T-helper 1 cell treated with Interleukin-12 subunit alpha and Interleukin-12 subunit beta and Interleukin-4 antibody, amounts not matched to agents 30 ng/mL and 1 ng/mL, for 36 hours (primary cell): ENCODE measurements around the gene WWC1. TPM values are rescaled to one million over a fixed set of nuclear protein-coding genes. Genes with fewer than 3 reads are reported as not detected.

Experiments
- intact Hi-C: fragments of 100-400 bp; cut with micrococcal nuclease; formaldehyde crosslinking; loops from one replicate; pipeline ENCODE4 v1.15.1; 2024
- total RNA-seq: library from RNA; stranded (reverse); gene quantifications from 2 replicates; pipeline ENCODE4 v1.2.3, GENCODE V29; 2022

Gene WWC1
- total RNA-seq, 1 donor from 2014 or later: not detected

DNA sequence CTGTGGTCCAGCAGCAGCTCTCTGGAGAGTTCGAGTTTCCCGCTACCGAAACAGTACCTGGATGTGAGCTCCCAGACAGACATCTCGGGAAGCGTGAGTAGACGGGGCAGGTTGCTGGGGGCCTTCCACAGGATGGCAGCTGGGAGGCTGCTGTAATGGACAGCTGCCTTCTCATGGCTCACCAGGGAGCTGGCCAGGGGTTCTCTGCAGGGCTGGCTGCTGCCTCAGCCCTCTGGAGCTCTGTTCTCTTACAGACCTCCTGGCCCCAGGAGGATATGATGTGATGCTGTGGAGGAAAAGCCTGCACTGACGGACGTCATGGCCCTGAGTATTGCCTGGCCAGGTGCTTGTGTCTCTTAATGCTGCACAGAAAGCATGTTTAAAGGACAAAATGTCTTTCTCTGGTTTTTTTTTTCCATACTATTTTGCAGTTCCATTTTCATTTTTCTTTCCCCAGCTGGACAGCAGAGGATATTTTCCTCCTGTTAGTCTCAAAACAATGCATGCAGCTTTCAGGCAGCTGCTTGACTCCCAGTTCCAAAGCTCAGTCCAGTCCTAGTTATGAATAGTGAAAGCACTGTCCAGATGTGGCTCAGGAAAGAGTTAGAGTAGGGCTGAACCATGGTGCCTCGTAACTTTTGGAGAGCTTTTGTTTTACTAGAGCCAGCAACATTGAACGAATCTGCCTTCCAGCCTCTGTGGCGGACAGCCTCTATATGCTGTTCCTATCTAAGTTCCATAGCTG, 117.3 kb downstream of the WWC1 start:
- intact Hi-C loops: no loop called here

DNA sequence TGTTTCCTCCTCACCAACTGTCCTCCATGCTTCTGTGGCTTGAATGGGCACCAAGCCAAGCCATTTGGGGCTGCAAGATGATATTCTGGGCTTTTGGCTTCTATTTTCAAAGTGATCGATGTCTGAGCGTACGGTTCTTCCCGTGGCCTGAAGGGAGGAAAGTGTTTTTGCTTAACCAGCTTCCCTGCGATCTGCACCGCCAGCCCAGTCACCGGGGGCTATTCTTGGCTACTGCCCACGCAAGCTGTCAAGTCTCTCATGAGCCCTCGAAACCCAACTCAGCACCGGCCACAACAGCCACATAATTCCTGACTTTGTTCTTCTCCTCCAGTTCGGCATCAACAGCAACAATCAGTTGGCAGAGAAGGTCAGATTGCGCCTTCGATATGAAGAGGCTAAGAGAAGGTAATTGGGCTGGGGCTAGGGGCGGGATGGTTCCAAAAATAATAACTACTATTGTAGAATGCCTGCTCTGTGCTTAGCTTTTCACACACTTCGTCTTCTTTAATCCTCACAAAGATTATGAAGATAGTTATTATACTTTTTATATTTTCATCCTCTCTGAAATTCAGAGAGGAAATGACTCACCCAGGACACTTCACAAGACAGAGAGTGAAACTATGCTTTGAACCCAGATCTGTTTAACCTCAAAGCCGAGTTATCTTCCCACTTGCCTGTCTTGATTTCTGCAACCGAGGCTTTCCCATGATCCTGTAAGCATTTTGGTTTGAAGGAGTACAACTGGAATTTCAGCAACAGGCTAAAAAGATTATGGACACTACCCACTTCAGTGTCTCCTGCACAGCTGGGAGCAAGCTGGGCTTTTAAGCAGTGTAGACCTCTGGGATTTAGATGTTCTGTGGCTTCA, 118.4 kb downstream of the WWC1 start:
- intact Hi-C loops: no loop called here

DNA sequence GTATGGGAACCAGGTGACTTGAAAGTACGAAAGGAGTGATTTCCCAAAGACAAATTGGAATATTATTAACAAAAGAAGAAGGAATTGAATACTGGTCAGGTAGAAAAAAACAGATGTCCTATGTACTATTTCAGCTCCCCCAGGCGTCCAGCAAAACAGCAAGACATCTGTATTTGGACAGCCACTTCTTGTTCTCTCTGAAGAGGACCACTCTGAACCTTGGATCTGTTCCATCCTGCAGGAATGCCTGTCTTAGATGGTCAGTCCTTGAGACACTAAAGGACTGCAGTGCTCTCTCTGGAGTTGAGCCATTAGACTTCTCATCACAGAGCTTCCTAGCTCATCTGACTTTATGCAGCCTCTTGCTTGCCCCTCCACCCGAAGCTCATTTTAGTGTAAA, 120.4 kb downstream of the WWC1 start:
- intact Hi-C loops: no loop called here

DNA sequence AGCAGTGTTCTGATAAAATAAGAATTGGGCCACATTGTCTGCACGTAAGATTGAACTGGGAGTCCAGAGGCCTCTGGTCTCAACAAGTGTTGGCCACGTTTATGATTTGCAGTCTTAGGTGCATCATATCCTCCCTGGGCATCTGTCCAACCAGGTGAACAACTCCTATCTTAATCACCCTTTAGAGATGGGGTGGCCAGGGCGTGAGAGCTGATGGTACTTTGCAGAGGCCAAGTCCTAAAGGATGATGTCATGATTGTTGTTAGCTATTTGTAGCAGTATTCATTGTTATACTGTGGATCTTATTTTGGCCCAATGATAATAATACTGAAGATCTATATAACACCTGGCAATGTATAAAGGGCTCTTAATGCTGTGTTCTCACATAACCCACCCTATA, 121.6 kb downstream of the WWC1 start:
- intact Hi-C loops: no loop called here

DNA sequence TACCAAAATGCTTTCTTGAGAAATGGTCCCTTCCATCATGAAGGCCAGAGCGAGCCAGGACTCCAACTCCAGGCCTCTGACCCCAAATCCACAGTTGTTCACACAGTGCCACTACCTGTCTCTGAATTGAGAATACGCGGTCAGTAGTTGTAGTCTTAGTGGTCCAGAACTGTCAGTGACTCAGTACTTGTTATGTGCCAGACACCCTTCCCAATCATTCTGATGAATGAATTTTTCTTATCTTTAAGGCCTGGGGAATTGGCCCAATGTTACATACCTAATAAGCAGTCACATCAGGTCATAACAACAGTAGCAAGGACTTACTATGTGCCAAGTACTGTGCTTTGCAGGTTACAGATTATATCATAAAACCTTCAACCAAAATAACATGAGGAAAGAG, 122.2 kb downstream of the WWC1 start:
- intact Hi-C loops: no loop called here

DNA sequence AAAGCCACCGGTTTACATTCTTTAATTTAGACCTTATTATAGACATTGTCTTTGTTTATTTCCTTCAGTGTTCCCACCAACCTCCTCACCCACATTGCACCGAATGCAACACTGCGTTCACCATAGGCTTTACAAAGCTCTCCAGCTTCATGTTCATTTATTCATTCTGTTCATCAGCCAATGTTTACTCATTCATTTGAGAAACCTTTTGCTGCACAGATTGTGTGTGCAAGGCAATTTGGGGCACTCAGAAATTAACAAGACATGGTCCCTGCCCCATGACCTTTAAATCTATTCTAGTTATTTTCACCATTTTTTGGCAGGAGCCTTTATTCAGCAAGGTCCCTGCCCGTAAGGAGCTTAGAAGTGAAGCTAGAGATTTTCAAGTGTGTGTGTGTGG, 124.0 kb downstream of the WWC1 start:
- intact Hi-C loops: no loop called here

DNA sequence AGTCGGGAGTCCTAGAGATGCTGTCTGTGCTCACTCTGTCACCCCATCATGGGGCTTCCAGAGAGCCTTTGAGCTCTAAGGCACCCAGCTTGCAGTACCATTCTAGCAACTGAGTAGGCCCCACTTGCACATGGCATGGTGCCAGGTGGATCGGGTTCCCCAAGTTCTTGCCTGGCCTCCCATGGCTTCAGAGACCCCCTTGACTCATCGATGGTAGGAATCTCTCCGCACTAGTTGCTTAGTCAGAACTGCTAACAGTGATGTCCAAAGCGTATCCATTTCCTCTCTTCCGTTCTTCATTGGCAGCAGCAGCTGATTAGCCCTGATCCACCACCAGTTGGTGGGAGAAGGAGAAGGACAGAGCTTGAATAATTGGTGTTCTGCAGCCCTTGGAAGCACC, 124.5 kb downstream of the WWC1 start:
- intact Hi-C loops: no loop called here

DNA sequence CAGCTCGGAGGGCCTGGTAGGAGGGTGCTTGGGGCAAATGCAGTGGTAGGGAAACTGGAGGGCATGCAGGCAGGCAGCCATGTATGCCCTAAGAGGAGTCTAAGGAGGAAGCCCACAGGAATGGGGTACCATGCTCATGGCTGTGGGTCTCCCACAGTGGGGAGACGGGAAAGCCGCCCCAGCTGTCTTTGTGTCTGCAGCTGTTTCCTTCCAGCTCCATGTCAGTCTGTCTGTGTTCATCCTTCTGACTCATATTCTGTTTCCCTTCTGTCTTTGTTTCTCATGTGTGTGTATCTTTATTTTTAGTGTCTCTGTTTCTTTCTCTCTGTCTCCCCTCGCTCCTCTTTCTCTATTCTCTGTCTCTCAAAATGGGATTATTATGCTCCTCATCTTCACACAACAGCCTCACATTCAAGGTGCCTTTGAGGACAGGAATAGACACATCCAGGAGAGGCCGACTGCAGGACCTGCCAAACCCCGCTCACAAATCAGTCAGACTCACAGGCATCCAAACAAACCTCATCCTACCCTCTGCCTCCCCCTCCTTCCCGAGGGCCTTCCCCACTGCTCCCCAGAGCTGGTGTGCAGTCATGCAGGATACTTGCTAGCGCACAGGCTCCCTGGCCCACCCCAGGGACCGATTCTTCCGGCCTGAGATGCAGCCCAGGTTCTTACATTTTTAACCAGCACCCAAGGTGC, 126.4 kb downstream of the WWC1 start:
- intact Hi-C loops: no loop called here

DNA sequence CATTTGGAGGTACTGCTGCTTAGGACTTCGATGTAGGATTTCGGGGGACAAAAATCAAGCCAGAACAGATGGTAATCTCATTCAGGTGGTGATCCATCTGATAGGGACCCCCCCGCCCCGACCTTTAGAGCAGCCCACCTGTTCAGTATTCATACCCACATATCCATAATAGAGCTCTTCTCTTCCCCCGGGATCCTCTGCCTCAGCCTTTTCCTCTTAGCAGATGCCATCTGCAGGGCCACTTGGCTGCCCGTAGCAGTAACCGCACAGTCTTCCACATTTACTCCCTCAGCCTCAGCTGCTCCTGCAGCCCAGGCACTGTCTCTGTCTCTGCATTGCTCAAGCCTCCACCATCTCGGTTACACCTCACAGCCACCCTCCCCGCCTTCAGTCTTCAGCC, 129.0 kb downstream of the WWC1 start:
- intact Hi-C loops: loop anchor here (5.0 kb wide), 1 partner anchor 153 kb away; no protein-coding TSS in a partner anchor

DNA sequence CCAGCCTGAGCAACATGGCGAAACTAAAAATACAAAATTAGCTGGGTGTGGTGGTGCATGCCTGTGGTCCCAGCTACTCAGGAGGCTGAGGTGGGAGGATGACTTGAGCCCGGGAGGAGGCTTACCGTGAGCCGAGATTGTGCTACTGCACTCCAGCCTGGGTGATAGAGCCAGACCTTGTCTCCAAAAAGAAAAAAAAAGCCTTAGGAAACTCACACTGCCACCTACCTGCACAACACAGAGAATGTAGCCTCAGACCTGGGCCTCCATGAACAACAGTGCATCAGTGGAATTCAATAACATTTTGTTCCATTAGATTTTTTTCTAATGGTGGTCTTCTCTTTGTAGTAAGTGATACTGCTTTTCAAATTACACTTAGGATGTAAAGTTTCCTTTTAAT, 131.0 kb downstream of the WWC1 start:
- intact Hi-C loops: loop anchor here (5.0 kb wide), 1 partner anchor 155 kb away; no protein-coding TSS in a partner anchor

DNA sequence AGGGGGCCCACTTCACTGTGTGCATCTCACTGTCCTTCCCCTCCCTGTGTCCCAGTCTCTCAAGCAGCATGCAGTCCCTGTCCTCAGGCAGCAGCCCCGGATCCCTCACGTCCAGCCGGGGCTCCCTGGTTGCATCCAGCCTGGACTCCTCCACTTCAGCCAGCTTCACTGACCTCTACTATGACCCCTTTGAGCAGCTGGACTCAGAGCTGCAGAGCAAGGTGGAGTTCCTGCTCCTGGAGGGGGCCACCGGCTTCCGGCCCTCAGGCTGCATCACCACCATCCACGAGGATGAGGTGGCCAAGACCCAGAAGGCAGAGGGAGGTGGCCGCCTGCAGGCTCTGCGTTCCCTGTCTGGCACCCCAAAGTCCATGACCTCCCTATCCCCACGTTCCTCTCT, 132.0 kb downstream of the WWC1 start:
- intact Hi-C loops: loop anchor here (5.0 kb wide), 1 partner anchor 156 kb away; no protein-coding TSS in a partner anchor

DNA sequence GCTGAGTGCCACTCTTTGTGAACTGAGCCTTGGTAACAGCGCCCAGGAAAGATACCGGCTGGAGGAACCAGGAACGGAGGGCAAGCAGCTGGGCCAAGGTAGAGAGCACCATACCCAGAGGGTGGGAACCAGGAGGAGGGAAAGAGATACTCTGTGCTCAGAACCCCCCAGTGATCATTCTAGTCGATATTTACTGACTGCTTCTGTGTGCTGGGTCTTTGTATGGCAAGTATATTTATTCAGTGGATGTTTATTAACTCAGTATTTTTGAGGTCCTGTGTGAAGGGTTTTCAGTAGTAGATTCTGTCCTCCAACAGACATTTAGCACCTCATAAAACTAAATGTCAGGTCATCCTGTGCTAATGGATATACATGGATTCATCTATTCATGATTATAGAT, 132.5 kb downstream of the WWC1 start:
- intact Hi-C loops: loop anchor here (5.0 kb wide), 1 partner anchor 157 kb away; no protein-coding TSS in a partner anchor

DNA sequence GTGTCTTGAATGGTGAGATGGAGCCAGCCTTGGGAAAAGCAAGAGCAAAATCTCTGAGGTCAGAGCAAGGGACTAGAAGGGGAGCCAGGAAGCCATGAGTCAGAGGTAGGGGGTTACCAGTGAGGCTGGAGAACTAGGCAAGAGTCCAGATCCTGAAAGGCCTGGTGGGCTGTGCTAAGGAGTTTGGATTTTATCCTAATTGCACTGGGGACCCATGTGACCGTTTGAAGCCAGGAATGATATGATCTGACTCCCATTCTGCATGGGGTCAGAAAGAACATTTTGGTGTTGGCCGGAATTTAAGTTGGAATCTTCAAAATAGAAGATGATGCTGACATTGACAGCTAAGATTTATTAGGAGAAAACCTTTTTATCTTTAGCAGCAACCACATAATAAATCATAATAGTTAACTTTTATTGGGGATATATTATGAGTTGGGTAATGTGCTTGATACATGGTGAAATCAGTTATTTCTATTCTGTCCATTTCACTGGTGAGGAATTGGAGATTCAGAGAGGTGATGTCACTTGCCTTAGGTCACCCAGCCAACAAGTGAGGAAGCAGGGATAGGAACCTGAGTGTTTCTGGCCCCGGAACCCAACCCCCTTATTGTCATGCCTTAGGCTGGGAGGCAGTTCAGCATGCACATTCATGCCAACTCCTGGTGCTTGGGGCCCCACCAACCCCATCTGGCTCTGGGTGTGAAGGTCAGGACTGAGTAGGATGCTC, 133.3 kb downstream of the WWC1 start:
- intact Hi-C loops: loop anchor here (5.0 kb wide), 1 partner anchor 157 kb away; no protein-coding TSS in a partner anchor

DNA sequence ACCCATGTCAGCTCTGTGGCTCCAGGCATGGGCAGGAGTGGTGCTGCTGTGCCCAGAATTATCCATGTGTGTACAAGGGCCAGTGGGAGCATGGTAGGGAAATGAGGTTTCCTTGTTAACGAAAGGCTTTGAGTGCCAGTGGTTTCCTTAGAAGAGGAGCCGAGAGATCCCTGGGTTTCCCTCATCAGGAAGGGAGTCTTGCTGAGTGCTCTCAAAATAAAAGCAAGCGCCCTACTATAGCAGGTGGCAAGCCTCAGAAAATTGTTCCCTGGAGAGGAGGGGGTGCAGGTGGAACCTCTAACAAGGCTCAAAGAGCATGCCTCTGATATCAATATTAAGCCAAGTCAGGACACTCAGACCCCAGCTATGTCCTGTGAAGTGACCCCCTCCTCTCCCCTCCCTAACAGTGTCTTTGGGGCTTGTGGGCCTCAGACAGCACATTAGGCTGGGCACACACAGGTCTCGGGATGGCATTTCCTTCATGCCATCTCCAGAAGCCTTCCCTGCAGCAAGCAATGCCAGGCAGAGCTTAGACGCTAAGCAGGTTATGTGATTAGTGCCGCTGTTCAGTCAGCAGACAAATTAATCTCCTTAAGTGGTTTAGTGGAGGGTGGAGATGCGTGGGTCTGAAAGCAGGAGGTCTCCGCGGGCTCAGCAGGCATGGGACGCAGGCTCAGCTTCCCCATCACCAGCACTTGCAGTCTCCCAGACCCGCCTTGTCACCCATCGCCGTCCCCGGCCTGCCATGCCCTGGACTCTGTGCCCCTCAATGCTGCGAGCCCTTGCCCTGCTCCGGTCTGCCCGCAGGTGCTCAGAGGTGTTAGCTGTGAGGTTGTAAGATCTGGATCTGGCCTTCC, 134.8 kb downstream of the WWC1 start:
- intact Hi-C loops: no loop called here

DNA sequence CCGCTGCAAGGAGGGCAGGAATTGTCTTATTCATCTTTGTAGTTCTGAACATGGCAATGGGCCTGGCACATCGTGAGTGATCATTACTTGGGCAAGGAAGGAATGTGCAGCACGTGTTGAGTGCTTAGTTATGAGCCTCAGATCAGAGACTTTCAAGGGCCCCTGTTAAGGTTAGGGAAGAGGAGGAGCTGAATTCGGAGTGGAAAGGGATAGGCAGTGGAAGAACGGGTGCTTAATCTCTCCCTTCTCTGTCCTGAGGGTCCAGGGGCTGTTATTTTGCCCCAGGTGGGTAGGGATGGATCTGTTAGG, 135.4 kb downstream of the WWC1 start:
- intact Hi-C loops: no loop called here

DNA sequence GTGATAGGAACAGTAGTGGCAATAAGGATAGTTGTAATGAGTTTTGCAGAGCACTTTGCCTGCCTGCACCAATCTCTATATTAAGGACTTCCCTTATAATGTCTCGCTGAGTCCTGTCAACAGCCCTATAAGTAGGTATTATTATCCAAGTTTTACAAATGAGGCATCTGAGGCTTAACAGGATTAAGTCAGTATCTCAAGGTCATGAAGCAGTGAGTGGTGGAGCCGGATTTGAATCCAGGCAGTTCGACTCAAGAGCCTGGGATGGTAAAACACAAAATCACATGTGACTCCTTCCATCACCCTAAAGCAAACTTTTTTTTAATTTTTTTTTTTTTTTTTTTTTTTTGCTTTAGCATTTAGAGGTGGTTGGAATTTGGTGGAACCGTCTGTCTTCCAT, 135.8 kb downstream of the WWC1 start:
- intact Hi-C loops: no loop called here

DNA sequence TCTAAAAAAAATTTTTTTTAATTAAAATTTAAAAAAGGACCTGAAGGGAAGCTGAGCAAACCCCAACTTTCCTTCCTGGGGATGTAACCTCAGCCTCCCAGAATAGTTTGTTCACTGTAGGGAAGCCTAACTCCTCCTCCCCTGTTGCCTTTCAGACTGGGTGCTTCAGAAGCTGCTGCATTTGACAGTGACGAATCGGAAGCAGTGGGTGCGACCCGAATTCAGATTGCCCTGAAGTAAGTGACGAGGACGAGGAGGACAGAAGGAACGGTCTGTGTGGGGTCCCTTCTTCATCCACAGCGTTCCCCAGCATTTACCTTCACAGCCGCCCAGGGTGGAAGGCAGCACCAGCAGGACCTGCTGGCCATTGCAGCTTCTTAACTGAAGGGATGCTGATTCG, 137.1 kb downstream of the WWC1 start:
- intact Hi-C loops: no loop called here

DNA sequence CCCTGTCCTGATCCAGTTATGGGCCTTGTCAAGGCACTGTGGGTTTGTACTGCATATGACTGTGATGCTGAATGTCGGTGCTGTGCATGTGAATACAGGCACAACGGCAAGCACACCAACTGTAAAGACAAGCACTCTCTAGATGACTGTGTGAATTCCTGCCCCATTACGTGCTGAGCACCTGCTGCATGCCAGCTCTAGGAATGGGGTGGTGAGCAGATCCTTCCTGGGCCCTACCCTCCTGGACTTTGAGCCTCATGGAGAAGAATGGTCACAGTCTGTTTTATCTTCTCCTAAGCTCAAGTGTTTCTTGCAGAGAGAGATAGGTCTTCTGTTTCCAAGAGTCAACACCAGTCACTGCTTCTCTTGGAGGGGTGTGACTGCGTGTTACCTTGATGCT, 138.9 kb downstream of the WWC1 start:
- intact Hi-C loops: no loop called here

DNA sequence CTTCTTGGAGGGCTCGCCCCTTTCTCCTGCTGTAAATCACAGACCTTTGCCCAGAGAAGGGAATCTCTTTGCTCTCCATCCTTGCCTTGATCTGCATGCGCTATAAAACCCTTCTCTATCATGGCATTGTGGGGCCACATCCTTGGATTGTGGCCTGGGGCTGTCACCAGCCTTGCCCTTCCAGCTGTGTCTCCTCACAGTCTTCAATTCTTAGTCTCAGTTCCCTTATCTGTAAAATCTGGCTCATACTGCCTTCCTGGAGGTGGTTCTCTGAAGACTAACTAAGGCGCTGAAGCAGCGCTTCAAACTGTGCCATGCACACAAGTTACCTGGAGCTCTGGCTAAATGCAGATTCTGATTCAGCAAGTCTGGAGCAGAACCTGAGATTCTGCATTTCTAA, 141.5 kb downstream of the WWC1 start:
- intact Hi-C loops: no loop called here

DNA sequence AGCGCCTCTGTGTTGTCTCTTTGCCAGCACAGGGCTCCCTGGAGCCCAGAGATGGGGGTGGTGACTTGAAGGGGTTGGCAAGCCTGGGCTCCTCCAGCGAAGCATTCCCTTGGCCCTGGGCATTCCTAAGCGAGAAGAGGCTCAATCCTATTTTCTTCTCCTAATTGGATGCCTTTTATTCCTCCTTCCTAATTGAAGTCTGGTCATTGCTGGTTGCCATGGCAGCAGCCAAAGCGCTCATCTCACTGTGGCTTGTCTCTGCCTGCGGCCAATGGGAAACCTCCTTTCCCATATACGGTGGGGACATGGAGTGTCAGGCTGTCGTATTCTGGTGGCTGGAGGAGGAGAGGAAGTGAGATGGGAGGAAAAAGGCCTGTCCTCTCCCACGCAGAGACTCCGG, 142.6 kb downstream of the WWC1 start:
- intact Hi-C loops: no loop called here
